ENCODE results near the gene HAUS8. TPM values are rescaled to one million over a fixed set of nuclear protein-coding genes. Genes with fewer than 3 reads are reported as not detected.

The HAUS8 gene, protein sequence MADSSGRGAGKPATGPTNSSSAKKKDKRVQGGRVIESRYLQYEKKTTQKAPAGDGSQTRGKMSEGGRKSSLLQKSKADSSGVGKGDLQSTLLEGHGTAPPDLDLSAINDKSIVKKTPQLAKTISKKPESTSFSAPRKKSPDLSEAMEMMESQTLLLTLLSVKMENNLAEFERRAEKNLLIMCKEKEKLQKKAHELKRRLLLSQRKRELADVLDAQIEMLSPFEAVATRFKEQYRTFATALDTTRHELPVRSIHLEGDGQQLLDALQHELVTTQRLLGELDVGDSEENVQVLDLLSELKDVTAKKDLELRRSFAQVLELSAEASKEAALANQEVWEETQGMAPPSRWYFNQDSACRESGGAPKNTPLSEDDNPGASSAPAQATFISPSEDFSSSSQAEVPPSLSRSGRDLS
- 1 to 10 TPM in 3 of 4 donors, under 1 TPM in 1; 0.97 to 4.5 (median 3.3) TPM for total RNA-seq

DNA sequence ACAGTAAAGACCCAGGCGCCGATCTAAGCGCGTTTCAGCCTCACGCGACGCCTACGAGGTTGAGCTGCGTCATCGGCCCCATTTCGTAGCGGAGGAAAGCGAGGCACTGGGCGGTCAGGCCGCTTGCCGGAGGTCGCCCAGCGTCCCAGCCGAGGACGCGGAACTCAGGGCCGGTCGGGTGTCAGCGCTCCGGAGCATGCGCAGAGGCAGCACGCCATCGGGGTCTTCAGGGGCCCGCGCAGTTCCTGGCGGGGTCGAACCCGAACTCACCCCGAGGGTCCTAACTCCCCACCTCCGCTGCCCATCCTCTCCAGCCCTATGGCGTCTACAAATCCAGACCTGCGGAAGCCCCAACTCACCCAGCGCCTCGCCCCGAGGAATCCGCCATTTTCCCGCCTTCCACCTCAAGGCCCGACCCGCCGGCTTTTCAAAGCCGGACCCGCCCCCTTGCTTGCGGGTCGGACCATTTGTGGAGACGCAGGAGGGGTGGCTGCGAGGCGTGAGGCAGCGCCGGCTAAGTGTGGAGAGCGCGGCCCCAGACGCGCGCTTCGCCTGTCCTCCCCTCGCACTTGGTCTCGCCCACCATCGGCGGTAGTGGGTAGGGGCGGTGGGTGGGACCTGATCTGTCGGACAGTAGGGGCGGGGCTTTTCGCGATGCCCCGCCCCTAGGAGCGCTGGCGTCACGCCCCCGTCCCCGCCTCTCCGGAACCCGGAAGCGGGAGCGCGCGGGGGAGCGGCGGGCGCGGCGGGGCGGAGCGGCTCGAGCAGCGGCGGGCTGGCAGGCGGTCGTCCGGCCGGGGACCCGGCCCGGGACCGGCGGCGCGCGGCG, at the start of gene HAUS8, which contains the start of gene MYO9B:
Gene HAUS8, minus strand, starts transcription at position 418 of the 829 bp plus-strand sequence. Its CDS starts 30 bp downstream, at position 388.
Gene MYO9B, plus strand, starts transcription at position 743 of the 829 bp plus-strand sequence. CDS start 25,941 bp downstream, outside the sequence.
- Histone ChIP-seq H3K27me3 (no peaks in the 10 kb centered on the region), H3K4me1 (peaks cover 18 to 33% of the 10 kb centered on the region in 2 donors), H3K4me3 (peak within 1 kb of the TSS; percentile 73 to 85 (median 80)), H3K27ac (peak within 1 kb of the TSS; percentile 79 to 84 (median 80)), H3K36me3 (peaks cover 0 to 16% of the 10 kb centered on the region in 2 donors), H3K9me3 (no peaks in the 10 kb centered on the region)
- peak in 1 of 5 experiments; percentile 11 for TF ChIP-seq CTCF (IDR thresholded peaks at IDR 0.05 in 4 of 5, conservative IDR thresholded peaks at IDR 0.05 in 1 of 5)
- TF ChIP-seq POLR2A (IDR thresholded peaks at IDR 0.05), result peak; percentile 62 to 85
- DNase-seq, result peak; percentile 98 to 99
- in situ Hi-C loops (cut with MboI; ENCODE audit: low sequenced_read_pairs in 4 of 4), result no loop called here
- intact Hi-C loops (cut with DNase I; ENCODE audit: low total_unique reads), result loop anchor here (1.0 to 2.0 kb wide), 4 partner anchors 62 to 230 kb away; partner anchors contain the start of genes MRPL34, OCEL1 and USE1
- ATAC-seq, result peak; percentile 94

DNA sequence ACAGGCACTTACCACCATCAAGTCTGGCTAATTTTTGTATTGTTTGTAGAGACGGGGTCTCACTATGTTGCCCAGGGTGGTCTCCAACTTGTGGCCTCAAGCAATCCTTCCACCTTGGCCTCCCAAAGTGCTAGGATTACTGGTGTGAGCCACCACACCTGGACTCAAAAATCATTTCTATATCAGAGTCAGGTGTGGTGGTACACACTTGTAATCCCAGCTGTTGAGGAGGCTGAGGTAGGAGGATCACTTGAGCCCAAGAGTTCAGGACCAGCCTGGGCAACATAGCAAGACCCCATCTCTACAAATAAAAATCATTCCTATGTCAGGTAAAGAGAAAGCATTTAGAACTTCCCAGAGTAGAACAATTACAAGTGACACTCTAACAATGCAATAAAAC, 48.8 kb upstream of the HAUS8 start:
- no peaks in the 10 kb centered on the region for H3K36me3 ChIP-seq
- no peaks in the 10 kb centered on the region for H3K27me3 ChIP-seq
- no peak overlapping the region for H3K27ac ChIP-seq
- TF ChIP-seq POLR2A (IDR thresholded peaks at IDR 0.05) (no peak), CTCF (IDR thresholded peaks at IDR 0.05 in 4 of 5, conservative IDR thresholded peaks at IDR 0.05 in 1 of 5) (no peak)
- ATAC-seq (no peak), DNase-seq (no peak)
- intact Hi-C loops (cut with DNase I; ENCODE audit: low total_unique reads), result no loop called here
- in situ Hi-C loops (cut with MboI; ENCODE audit: low sequenced_read_pairs in 4 of 4), result no loop called here
- H3K9me3 ChIP-seq, result no peaks in the 10 kb centered on the region
- H3K4me1 ChIP-seq, result peaks cover 0 to 4% of the 10 kb centered on the region in 2 donors
- no peak overlapping the region for H3K4me3 ChIP-seq

DNA sequence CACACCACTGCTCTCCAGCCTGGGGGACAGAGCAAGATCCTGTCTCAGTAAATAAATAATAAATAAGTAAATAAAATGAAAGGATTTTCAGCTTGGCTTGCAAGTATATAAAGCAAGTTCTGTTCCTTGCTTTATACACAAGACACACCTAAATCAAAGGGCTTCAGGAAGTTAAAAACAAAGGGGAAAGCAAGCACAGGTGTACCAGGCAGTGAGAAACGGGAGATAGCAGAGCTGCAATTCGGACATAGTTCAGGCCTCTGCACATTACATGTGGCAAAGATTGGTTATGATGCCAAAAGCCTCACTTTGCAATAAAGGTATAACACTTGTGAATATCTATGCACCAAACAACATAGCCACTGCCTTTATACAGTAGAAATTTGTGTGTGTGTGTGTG, 47.8 kb upstream of the HAUS8 start:
- in situ Hi-C loops (cut with MboI; ENCODE audit: low sequenced_read_pairs in 4 of 4), result no loop called here
- Histone ChIP-seq H3K4me3 (no peak overlapping the region), H3K4me1 (peaks cover 0 to 4% of the 10 kb centered on the region in 2 donors), H3K27ac (no peak overlapping the region), H3K27me3 (no peaks in the 10 kb centered on the region), H3K36me3 (no peaks in the 10 kb centered on the region), H3K9me3 (no peaks in the 10 kb centered on the region)
- intact Hi-C loops (cut with DNase I; ENCODE audit: low total_unique reads), result no loop called here
- ATAC-seq (no peak), DNase-seq (no peak)
- TF ChIP-seq POLR2A (IDR thresholded peaks at IDR 0.05) (no peak), CTCF (IDR thresholded peaks at IDR 0.05 in 4 of 5, conservative IDR thresholded peaks at IDR 0.05 in 1 of 5) (no peak)

GRCh38 chr19:17121736-17122293, 46.6 kb upstream of the HAUS8 start:
- Histone ChIP-seq H3K9me3 (no peaks in the 10 kb centered on the region), H3K27ac (no peak overlapping the region), H3K4me3 (no peak overlapping the region), H3K27me3 (no peaks in the 10 kb centered on the region), H3K36me3 (no peaks in the 10 kb centered on the region), H3K4me1 (peaks cover 0 to 4% of the 10 kb centered on the region in 2 donors)
- in situ Hi-C loops (cut with MboI; ENCODE audit: low sequenced_read_pairs in 4 of 4) (no loop called here), intact Hi-C loops (cut with DNase I; ENCODE audit: low total_unique reads) (no loop called here)
- DNase-seq (no peak), ATAC-seq (no peak)
- TF ChIP-seq POLR2A (IDR thresholded peaks at IDR 0.05) (no peak), CTCF (IDR thresholded peaks at IDR 0.05 in 4 of 5, conservative IDR thresholded peaks at IDR 0.05 in 1 of 5) (no peak)
